Measurements from ENCODE around the gene KIF21B. TPM values are rescaled to one million over a fixed set of nuclear protein-coding genes. Genes with fewer than 3 reads are reported as not detected.

The KIF21B gene
- total RNA-seq, 2 experiments from 2014 or later: 93.5 to 94.0 TPM

DNA sequence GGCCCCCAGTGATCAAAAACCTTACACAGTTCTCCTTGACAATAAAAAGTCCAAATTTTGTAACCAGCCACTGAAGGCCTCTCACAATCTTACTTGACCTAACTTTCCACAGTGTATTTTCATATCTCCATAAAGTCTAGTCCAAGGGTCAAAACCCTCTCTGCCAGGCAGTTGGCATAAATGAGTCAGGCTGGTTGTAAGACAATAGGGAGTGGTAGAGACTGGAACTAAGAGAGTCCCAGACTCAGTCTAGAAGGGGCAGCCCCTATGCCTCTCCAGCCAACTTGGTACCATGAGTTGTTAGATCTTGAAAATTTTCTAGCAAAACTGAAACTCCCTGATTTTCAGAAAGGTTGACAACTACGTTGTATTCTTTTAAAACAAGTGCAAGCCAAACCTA lies 21.0 kb downstream of the KIF21B start:
- H3K9me3 Mint-ChIP-seq: no peaks in the 10 kb centered on the region
- DNase-seq (no peak), ATAC-seq (peak; percentile 48)
- H3K4me1 Mint-ChIP-seq (ENCODE audit: low read depth): peaks cover 21% of the 10 kb centered on the region
- H3K27ac Mint-ChIP-seq: peak overlapping the region; percentile 55
- TF ChIP-seq, protein P1, sequence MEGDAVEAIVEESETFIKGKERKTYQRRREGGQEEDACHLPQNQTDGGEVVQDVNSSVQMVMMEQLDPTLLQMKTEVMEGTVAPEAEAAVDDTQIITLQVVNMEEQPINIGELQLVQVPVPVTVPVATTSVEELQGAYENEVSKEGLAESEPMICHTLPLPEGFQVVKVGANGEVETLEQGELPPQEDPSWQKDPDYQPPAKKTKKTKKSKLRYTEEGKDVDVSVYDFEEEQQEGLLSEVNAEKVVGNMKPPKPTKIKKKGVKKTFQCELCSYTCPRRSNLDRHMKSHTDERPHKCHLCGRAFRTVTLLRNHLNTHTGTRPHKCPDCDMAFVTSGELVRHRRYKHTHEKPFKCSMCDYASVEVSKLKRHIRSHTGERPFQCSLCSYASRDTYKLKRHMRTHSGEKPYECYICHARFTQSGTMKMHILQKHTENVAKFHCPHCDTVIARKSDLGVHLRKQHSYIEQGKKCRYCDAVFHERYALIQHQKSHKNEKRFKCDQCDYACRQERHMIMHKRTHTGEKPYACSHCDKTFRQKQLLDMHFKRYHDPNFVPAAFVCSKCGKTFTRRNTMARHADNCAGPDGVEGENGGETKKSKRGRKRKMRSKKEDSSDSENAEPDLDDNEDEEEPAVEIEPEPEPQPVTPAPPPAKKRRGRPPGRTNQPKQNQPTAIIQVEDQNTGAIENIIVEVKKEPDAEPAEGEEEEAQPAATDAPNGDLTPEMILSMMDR (IDR thresholded peaks at IDR 0.05): no peak
- ChIA-PET POLR2A (interaction anchor here (2.7 kb wide), 1 partner anchor 9 kb away, joined by 8 read pairs; no protein-coding TSS in a partner anchor), CTCF (interaction anchor here (0.9 to 2.6 kb wide), 3 partner anchors 23 to 40 kb away, joined by 3 to 10 read pairs (median 6); no protein-coding TSS in a partner anchor)
- H3K27me3 Mint-ChIP-seq: no peaks in the 10 kb centered on the region
- H3K4me3 Mint-ChIP-seq: no peak overlapping the region
- H3K36me3 Mint-ChIP-seq (ENCODE audit: low read depth): peaks cover 61% of the 10 kb centered on the region
- intact Hi-C loops (cut with micrococcal nuclease): no loop called here

DNA sequence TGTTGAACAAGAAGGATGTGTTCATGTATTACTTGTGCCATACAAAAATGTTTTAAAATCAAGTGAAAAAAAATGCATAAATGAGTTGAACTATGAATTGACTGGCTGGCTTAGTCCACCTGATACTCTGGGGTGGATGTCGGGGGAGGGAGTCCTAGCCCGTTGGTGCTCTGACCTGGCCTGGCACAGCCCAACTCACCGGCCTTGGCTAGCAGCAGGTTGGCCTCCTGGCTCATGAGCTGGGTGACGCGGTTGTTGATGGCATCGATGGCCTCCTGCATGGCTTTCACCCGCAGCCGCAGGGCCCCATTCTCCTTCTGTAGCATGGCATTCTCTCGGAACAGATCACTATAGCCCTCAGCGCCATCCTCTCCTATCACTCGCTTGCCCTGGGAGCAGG lies 21.6 kb downstream of the KIF21B start:
- intact Hi-C loops (cut with micrococcal nuclease): no loop called here
- Mint-ChIP-seq H3K27ac (peak overlapping the region; percentile 55), H3K4me1 (ENCODE audit: low read depth) (peaks cover 21% of the 10 kb centered on the region), H3K4me3 (no peak overlapping the region), H3K27me3 (no peaks in the 10 kb centered on the region), H3K36me3 (ENCODE audit: low read depth) (peaks cover 65% of the 10 kb centered on the region), H3K9me3 (no peaks in the 10 kb centered on the region)
- CTCF ChIA-PET: interaction anchor here (0.9 to 2.6 kb wide), 3 partner anchors 23 to 41 kb away, joined by 3 to 10 read pairs (median 6); no protein-coding TSS in a partner anchor
- DNase-seq: no peak
- TF ChIP-seq, protein P1 (IDR thresholded peaks at IDR 0.05): no peak
- POLR2A ChIA-PET: interaction anchor here (2.7 kb wide), 1 partner anchor 10 kb away, joined by 8 read pairs; no protein-coding TSS in a partner anchor
- ATAC-seq: no peak

DNA sequence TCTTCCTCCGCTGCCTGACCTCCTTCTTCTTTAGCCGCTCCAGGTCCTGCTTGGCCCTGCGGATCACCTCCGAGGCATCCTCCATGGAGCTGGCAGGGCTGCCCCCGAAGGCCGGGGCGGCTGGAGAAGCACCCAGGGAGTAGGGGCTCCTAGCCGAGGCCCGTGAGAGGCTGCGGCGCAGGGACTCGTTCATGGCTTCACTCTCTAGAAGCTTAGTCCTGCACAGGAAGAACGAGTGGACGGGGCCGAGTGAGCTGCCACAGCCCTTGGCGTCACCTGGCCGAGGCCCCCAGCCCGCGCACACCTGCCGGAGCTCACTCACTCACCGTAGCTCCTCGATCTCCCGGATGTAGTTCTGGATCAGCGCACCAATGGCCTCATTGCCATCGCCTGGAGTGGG lies 23.1 kb downstream of the KIF21B start:
- no peak overlapping the region for H3K27ac Mint-ChIP-seq
- H3K27me3 Mint-ChIP-seq: no peaks in the 10 kb centered on the region
- no peak for DNase-seq
- TF ChIP-seq, protein P1 (IDR thresholded peaks at IDR 0.05): no peak
- H3K4me3 Mint-ChIP-seq: no peak overlapping the region
- intact Hi-C loops (cut with micrococcal nuclease): no loop called here
- no peak for ATAC-seq
- peaks cover 77% of the 10 kb centered on the region for H3K36me3 Mint-ChIP-seq (ENCODE audit: low read depth)
- POLR2A ChIA-PET: interaction anchor here (0.8 to 2.7 kb wide), 3 partner anchors 10 to 17 kb away, joined by 3 to 8 read pairs (median 3); no protein-coding TSS in a partner anchor
- H3K4me1 Mint-ChIP-seq (ENCODE audit: low read depth): peaks cover 21% of the 10 kb centered on the region
- CTCF ChIA-PET: interaction anchor here (2.6 kb wide), 1 partner anchor 28 kb away, joined by 10 read pairs; no protein-coding TSS in a partner anchor
- no peaks in the 10 kb centered on the region for H3K9me3 Mint-ChIP-seq

DNA sequence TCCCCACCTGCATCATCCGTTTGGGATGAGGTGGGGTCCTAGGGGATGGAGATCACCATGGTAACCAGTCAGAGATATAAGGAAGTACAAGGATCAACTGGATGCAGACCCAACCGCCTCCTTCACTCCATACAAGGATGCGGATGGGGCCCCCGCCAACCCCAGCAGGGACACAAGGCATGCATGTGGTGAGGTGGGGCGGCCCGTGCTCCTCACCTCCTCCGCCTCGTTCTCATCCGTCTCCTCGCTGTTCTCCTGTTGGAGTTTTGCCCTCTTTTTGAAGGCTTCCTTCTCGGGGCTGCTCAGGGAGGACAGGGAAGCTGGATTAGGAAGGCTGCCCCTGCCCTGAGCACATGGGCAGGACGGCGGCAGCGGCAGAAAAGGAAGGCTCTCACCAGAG lies 23.8 kb downstream of the KIF21B start:
- H3K27me3 Mint-ChIP-seq: no peaks in the 10 kb centered on the region
- ChIA-PET CTCF (no interaction called here), POLR2A (interaction anchor here (0.8 to 1.1 kb wide), 2 partner anchors 9 to 17 kb away, joined by 3 read pairs; no protein-coding TSS in a partner anchor)
- ATAC-seq (no peak), DNase-seq (no peak)
- no peaks in the 10 kb centered on the region for H3K9me3 Mint-ChIP-seq
- no peak overlapping the region for H3K4me3 Mint-ChIP-seq
- H3K4me1 Mint-ChIP-seq (ENCODE audit: low read depth): peaks cover 19% of the 10 kb centered on the region
- intact Hi-C loops (cut with micrococcal nuclease): no loop called here
- H3K36me3 Mint-ChIP-seq (ENCODE audit: low read depth): peaks cover 73% of the 10 kb centered on the region
- TF ChIP-seq, protein P1 (IDR thresholded peaks at IDR 0.05): no peak
- H3K27ac Mint-ChIP-seq: no peak overlapping the region

DNA sequence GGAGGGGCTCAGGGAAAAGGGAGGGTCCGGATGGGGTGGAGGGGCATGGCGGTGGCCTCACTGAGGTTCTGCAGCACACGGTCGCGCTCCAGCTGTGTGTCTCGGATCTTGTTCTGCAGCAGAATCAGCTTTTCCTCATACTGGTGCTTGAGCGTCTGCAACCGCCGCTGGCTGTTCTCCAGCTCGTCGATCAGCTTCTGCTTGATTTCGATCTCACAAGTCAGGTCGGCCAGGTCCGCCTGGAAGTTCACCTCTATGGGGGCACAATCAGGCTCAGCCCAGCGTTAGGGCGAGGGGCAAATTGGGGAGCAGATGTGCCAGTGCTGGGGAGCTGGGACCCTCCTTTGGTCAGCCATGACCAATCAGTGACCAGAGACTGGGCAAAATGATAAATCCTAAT lies 25.2 kb downstream of the KIF21B start:
- no peaks in the 10 kb centered on the region for H3K9me3 Mint-ChIP-seq
- no peak overlapping the region for H3K4me3 Mint-ChIP-seq
- H3K36me3 Mint-ChIP-seq (ENCODE audit: low read depth): peaks cover 70% of the 10 kb centered on the region
- TF ChIP-seq, protein P1 (IDR thresholded peaks at IDR 0.05): no peak
- ChIA-PET CTCF (interaction anchor here (1.1 to 1.7 kb wide), 3 partner anchors 19 to 46 kb away, joined by 3 to 10 read pairs (median 5); no protein-coding TSS in a partner anchor), POLR2A (interaction anchor here (1.0 to 1.2 kb wide), 4 partner anchors 11 to 25 kb away, joined by 3 to 4 read pairs (median 3); partner anchors contain the start of gene KIF21B)
- no peak for DNase-seq
- intact Hi-C loops (cut with micrococcal nuclease): no loop called here
- peaks cover 14% of the 10 kb centered on the region for H3K4me1 Mint-ChIP-seq (ENCODE audit: low read depth)
- no peaks in the 10 kb centered on the region for H3K27me3 Mint-ChIP-seq
- H3K27ac Mint-ChIP-seq: no peak overlapping the region
- ATAC-seq: no peak
